H9 (cell line): Measurements from ENCODE around the gene XPR1. TPM values are rescaled to one million over a fixed set of nuclear protein-coding genes. Genes with fewer than 3 reads are reported as not detected.

ENCODE experiments used
- DNase-seq: peaks from one replicate; pipeline ENCODE4 v3.0.0-alpha.2; 2017
- H2AFZ ChIP-seq: one replicate; pipeline ENCODE4 v1.6.1; 2013; ENCODE audit warnings: mild to moderate bottlenecking, low read length, control low read depth, moderate library complexity
- H2AK5ac ChIP-seq: 2 replicates; pipeline ENCODE4 v1.6.1; 2013; ENCODE audit warnings: low read length, control low read depth, mixed read lengths; ENCODE audit not compliant: insufficient read length
- H2BK120ac ChIP-seq: one replicate; pipeline ENCODE4 v1.6.1; 2013; ENCODE audit warnings: low read depth, mild to moderate bottlenecking, low read length, control low read depth, inconsistent platforms; ENCODE audit not compliant: poor library complexity, severe bottlenecking
- H2BK12ac ChIP-seq: 2 replicates; pipeline ENCODE4 v1.6.1; 2013; ENCODE audit warnings: low read length, control low read depth, mixed read lengths, low read depth; ENCODE audit not compliant: insufficient read length
- H2BK15ac ChIP-seq: 2 replicates; pipeline ENCODE4 v1.6.1; 2013; ENCODE audit warnings: low read depth, low read length, control low read depth
- H2BK20ac ChIP-seq: one replicate; pipeline ENCODE4 v1.6.1; 2013; ENCODE audit warnings: low read depth, mild to moderate bottlenecking, low read length, control low read depth, inconsistent platforms; ENCODE audit not compliant: poor library complexity, severe bottlenecking
- H2BK5ac ChIP-seq: 2 replicates; pipeline ENCODE4 v1.6.1; 2013; ENCODE audit warnings: low read length, control low read depth, mixed read lengths; ENCODE audit not compliant: insufficient read length
- H3K14ac ChIP-seq: 2 replicates; pipeline ENCODE4 v1.6.1; 2013; ENCODE audit warnings: low read length, control low read depth; ENCODE audit not compliant: insufficient read depth
- H3K18ac ChIP-seq: 2 replicates; pipeline ENCODE4 v1.6.1; 2013; ENCODE audit warnings: low read depth, mild to moderate bottlenecking, mixed read lengths, low read length, control low read depth; ENCODE audit not compliant: insufficient read length
- H3K23ac ChIP-seq: 2 replicates; pipeline ENCODE4 v1.6.1; 2013; ENCODE audit warnings: low read length, control low read depth, mixed read lengths, low read depth; ENCODE audit not compliant: insufficient read length
- H3K23me2 ChIP-seq: 2 replicates; pipeline ENCODE4 v1.6.1; 2013; ENCODE audit warnings: low read depth, mild to moderate bottlenecking, mixed read lengths, low read length, control low read depth; ENCODE audit not compliant: insufficient read length, poor library complexity, severe bottlenecking
- H3K27ac ChIP-seq: 2 replicates; pipeline ENCODE4 v1.5.1; 2013; ENCODE audit warnings: low read length, control low read depth, mixed read lengths, low read depth; ENCODE audit not compliant: insufficient read length
- H3K27me3 ChIP-seq: 2 replicates; pipeline ENCODE4 v1.6.1; 2013; ENCODE audit warnings: low read length, control low read depth, inconsistent platforms; ENCODE audit not compliant: insufficient read depth
- H3K4ac ChIP-seq: 2 replicates; pipeline ENCODE4 v1.6.1; 2013; ENCODE audit warnings: low read depth, mild to moderate bottlenecking, control low read depth, inconsistent platforms, low read length, moderate library complexity
- H3K4me1 ChIP-seq: 2 replicates; pipeline ENCODE4 v1.6.1; 2013; ENCODE audit warnings: low read length, control low read depth, inconsistent platforms; ENCODE audit not compliant: insufficient read depth
- H3K4me2 ChIP-seq: 2 replicates; pipeline ENCODE4 v1.6.1; 2013; ENCODE audit warnings: low read length, control low read depth, mixed read lengths; ENCODE audit not compliant: insufficient read length, insufficient read depth
- H3K56ac ChIP-seq: 2 replicates; pipeline ENCODE4 v1.6.1; 2013; ENCODE audit warnings: low read depth, mild to moderate bottlenecking, mixed read lengths, low read length, control low read depth; ENCODE audit not compliant: insufficient read length
- H3K79me1 ChIP-seq: 2 replicates; pipeline ENCODE4 v1.6.1; 2013; ENCODE audit warnings: low read depth, mild to moderate bottlenecking, moderate library complexity, low read length, control low read depth, inconsistent platforms; ENCODE audit not compliant: insufficient read depth, poor library complexity, severe bottlenecking
- H3K79me2 ChIP-seq: 2 replicates; pipeline ENCODE4 v1.6.1; 2013; ENCODE audit warnings: low read length, control low read depth, inconsistent platforms; ENCODE audit not compliant: insufficient read depth
- H3K9ac ChIP-seq: 2 replicates; pipeline ENCODE4 v1.6.1; 2013; ENCODE audit warnings: low read length, control low read depth, mixed read lengths; ENCODE audit not compliant: insufficient read length; ENCODE audit errors: extremely low read depth
- H3K9me3 ChIP-seq: one replicate; pipeline ENCODE4 v1.6.1; 2013; ENCODE audit warnings: low read depth, low read length, inconsistent platforms; ENCODE audit not compliant: control insufficient read depth
- H3T11ph ChIP-seq: one replicate; pipeline ENCODE4 v1.6.1; 2013; ENCODE audit warnings: mild to moderate bottlenecking, low read length, control low read depth, inconsistent platforms
- H4K20me1 ChIP-seq: one replicate; pipeline ENCODE4 v1.6.1; 2013; ENCODE audit not compliant: control insufficient read depth, insufficient read length, insufficient read depth
- H4K5ac ChIP-seq: 2 replicates; pipeline ENCODE4 v1.6.1; 2013; ENCODE audit warnings: low read depth, mild to moderate bottlenecking, mixed read lengths, low read length, control low read depth; ENCODE audit not compliant: insufficient read length
- H4K8ac ChIP-seq: replicated peaks from 2 replicates; pipeline ENCODE4 v1.6.1; 2013; ENCODE audit warnings: low read length, control low read depth, mixed read lengths, low read depth; ENCODE audit not compliant: insufficient read length
- H4K91ac ChIP-seq: 2 replicates; pipeline ENCODE4 v1.6.1; 2013; ENCODE audit warnings: low read depth, mild to moderate bottlenecking, moderate library complexity, mixed read lengths, low read length, control low read depth; ENCODE audit not compliant: insufficient read length
- H3K27ac Mint-ChIP-seq, 3 experiments: 2 replicates in 2 of 3; 3 replicates in 1 of 3; pipeline ENCODE4 v1.8.0; 2020 to 2021; ENCODE audit warnings: mixed read lengths in 3 of 3, mild to moderate bottlenecking in 1 of 3, moderate library complexity in 1 of 3
- H3K27me3 Mint-ChIP-seq: 2 replicates; pipeline ENCODE4 v1.8.0; 2021; ENCODE audit warnings: low read depth, mild to moderate bottlenecking, moderate library complexity, mixed read lengths
- H3K36me3 Mint-ChIP-seq, 3 experiments: 2 replicates in 2 of 3; 3 replicates in 1 of 3; pipeline ENCODE4 v1.8.0; 2020 to 2021; ENCODE audit warnings: low read depth in 3 of 3, mixed read lengths in 3 of 3; ENCODE audit not compliant: insufficient read depth in 1 of 3
- H3K4me1 Mint-ChIP-seq, 2 experiments: 2 replicates each; pipeline ENCODE4 v1.8.0; 2020; ENCODE audit warnings: mixed read lengths in 2 of 2
- H3K4me3 Mint-ChIP-seq, 2 experiments: 2 replicates in 1 of 2; 3 replicates in 1 of 2; pipeline ENCODE4 v1.8.0; 2020 to 2021; ENCODE audit warnings: mild to moderate bottlenecking in 2 of 2, mixed read lengths in 2 of 2, moderate library complexity in 1 of 2
- H3K9me3 Mint-ChIP-seq, 2 experiments: 2 replicates in 1 of 2; 3 replicates in 1 of 2; pipeline ENCODE4 v1.8.0; 2020; ENCODE audit warnings: mild to moderate bottlenecking in 2 of 2, mixed read lengths in 2 of 2, moderate library complexity in 1 of 2
- WGBS: extraction: QIAGEN DNeasy Blood & Tissue Kit; methylation state at CpG from one replicate; pipeline ENCODE4 v1.1.7; 2013; ENCODE audit warnings: missing lambda C conversion rate, low lambda C conversion rate, mixed read lengths; ENCODE audit not compliant: insufficient read length; ENCODE audit errors: extremely low coverage; 5-methylcytosine and 5-hydroxymethylcytosine counted together
- total RNA-seq: library from RNA; stranded (reverse); gene quantifications from 2 replicates; pipeline ENCODE4 v1.2.1, GENCODE V29; 2021
- TF ChIP-seq, protein P1 (sequence below): fragments of 200-600 bp; sonication (generic); conservative IDR thresholded peaks from 3 replicates; pipeline ENCODE4 v1.8.0; 2021; ENCODE audit warnings: antibody characterized with exemption, mild to moderate bottlenecking

The XPR1 gene
- total RNA-seq, 1 experiment from 2014 or later: 34.1 TPM

GRCh38 chr1:180811298-180811697 is 179.5 kb downstream of the XPR1 start:
- Histone ChIP-seq H4K91ac (no peak overlapping the region), H4K8ac (no peak overlapping the region), H3K14ac (no peak overlapping the region), H3K9me3 (no peaks in the 10 kb centered on the region), H2BK5ac (no peak overlapping the region), H2BK20ac (no peak overlapping the region), H3K4ac (no peak overlapping the region), H3K27me3 (no peaks in the 10 kb centered on the region), H2AFZ (no peak overlapping the region), H3K4me1 (no peaks in the 10 kb centered on the region), H4K20me1 (no peaks in the 10 kb centered on the region), H3K23ac (no peak overlapping the region), H4K5ac (no peak overlapping the region), H2AK5ac (no peak overlapping the region), H3K27ac (no peak overlapping the region), H3K56ac (no peak overlapping the region), H2BK120ac (no peak overlapping the region), H3K9ac (no peak overlapping the region), H3K23me2 (no peaks in the 10 kb centered on the region), H3K79me1 (no peaks in the 10 kb centered on the region), H2BK15ac (no peak overlapping the region), H3K79me2 (no peaks in the 10 kb centered on the region), H3K4me2 (no peak overlapping the region), H2BK12ac (no peak overlapping the region), H3K18ac (no peak overlapping the region), H3T11ph (no peak overlapping the region)
- WGBS: no CpG with 5 or more reads among the region's 2 CpGs
- no peaks in the 10 kb centered on the region for H3K27me3 Mint-ChIP-seq
- no peak for DNase-seq
- no peak overlapping the region for H3K27ac Mint-ChIP-seq
- no peak overlapping the region for H3K4me3 Mint-ChIP-seq
- H3K9me3 Mint-ChIP-seq: no peaks in the 10 kb centered on the region
- H3K36me3 Mint-ChIP-seq: peaks cover 7 to 16% (median 14%) of the 10 kb centered on the region in 3 experiments; a peak in 6 of 7 replicates
- H3K4me1 Mint-ChIP-seq: peaks cover 3 to 4% of the 10 kb centered on the region in 2 experiments; a peak in 3 of 4 replicates
- TF ChIP-seq, protein P1, sequence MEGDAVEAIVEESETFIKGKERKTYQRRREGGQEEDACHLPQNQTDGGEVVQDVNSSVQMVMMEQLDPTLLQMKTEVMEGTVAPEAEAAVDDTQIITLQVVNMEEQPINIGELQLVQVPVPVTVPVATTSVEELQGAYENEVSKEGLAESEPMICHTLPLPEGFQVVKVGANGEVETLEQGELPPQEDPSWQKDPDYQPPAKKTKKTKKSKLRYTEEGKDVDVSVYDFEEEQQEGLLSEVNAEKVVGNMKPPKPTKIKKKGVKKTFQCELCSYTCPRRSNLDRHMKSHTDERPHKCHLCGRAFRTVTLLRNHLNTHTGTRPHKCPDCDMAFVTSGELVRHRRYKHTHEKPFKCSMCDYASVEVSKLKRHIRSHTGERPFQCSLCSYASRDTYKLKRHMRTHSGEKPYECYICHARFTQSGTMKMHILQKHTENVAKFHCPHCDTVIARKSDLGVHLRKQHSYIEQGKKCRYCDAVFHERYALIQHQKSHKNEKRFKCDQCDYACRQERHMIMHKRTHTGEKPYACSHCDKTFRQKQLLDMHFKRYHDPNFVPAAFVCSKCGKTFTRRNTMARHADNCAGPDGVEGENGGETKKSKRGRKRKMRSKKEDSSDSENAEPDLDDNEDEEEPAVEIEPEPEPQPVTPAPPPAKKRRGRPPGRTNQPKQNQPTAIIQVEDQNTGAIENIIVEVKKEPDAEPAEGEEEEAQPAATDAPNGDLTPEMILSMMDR: no peak
